Kidney (tissue), 14 donors: Measurements from ENCODE around the gene FOSL2. TPM values are rescaled to one million over a fixed set of nuclear protein-coding genes. Genes with fewer than 3 reads are reported as not detected.

ENCODE experiments used
- DNase-seq, 5 donors: peaks; one replicate each; pipeline ENCODE4 v3.0.0-alpha.2; 2013 to 2020
- FAIRE-seq: peaks from 2 replicates; lab custom pipeline; 2012; peaks lifted over from hg19 to GRCh38; lab: Jason Lieb, UNC
- H3K27ac ChIP-seq, 2 donors: one replicate each; pipeline ENCODE4 v1.7.0; 2013; ENCODE audit warnings: low read depth in 2 of 2, low read length in 2 of 2, inconsistent platforms in 1 of 2
- H3K27me3 ChIP-seq: one replicate; pipeline ENCODE4 v1.7.1; 2013; ENCODE audit warnings: low read length, inconsistent platforms; ENCODE audit not compliant: control insufficient read depth, insufficient read depth
- H3K36me3 ChIP-seq, 3 donors: one replicate each; pipeline versions ENCODE4 v1.7.0 to v1.7.1; 2013; ENCODE audit warnings: low read length in 3 of 3, control low read depth in 1 of 3, inconsistent platforms in 1 of 3; ENCODE audit not compliant: insufficient read depth in 3 of 3, control insufficient read depth in 2 of 3
- H3K4me1 ChIP-seq, 3 donors: one replicate each; pipeline versions ENCODE4 v1.7.0 to v1.7.1; 2013; ENCODE audit warnings: low read length in 3 of 3, inconsistent platforms in 1 of 3, low read depth in 1 of 3; ENCODE audit not compliant: control insufficient read depth in 2 of 3, insufficient read depth in 2 of 3
- H3K4me3 ChIP-seq, 3 donors: one replicate each; pipeline versions ENCODE4 v1.7.0 to v1.8.1; 2013; ENCODE audit warnings: low read length in 3 of 3, control low read depth in 1 of 3, inconsistent platforms in 1 of 3
- H3K9ac ChIP-seq, 3 donors: one replicate each; pipeline versions ENCODE4 v1.7.0 to v1.7.1; 2013; ENCODE audit warnings: low read length in 3 of 3, control low read depth in 1 of 3, inconsistent platforms in 1 of 3
- H3K9me3 ChIP-seq, 3 donors: one replicate each; pipeline versions ENCODE4 v1.7.0 to v1.7.1; 2013; ENCODE audit warnings: low read length in 3 of 3, control low read depth in 1 of 3, inconsistent platforms in 1 of 3; ENCODE audit not compliant: control insufficient read depth in 2 of 3, insufficient read depth in 1 of 3
- intact Hi-C: fragments of 100-400 bp; cut with DNase I; formaldehyde crosslinking; loops from one replicate; pipeline ENCODE4 v1.11.1; 2022
- polyA plus RNA-seq: library from polyadenylated mRNA; stranded (reverse); fragments of 350-450 nt; fragmentation: Illumina TruSeq; extraction: RNeasy Lipid Tissue Mini Kit (QIAGEN cat#74804); gene quantifications from one replicate; pipeline ENCODE4 v1.2.3, GENCODE V29; 2014; ENCODE audit warnings: low read depth, low replicate concordance; ENCODE audit not compliant: insufficient read depth
- total RNA-seq: library from RNA; stranded (reverse); fragmentation: NEBNext Ultra II Directional; extraction: Animal tissue kit (Norgen Biotek cat#: 25700); gene quantifications from one replicate; pipeline ENCODE4 v1.2.1, GENCODE V29; 2021
- TF ChIP-seq, protein P1 (sequence below): IDR thresholded peaks from 3 replicates; pipeline ENCODE4 v1.5.1; 2012; ENCODE audit warnings: mild to moderate bottlenecking, moderate library complexity, borderline replicate concordance; ENCODE audit not compliant: insufficient read depth; ENCODE audit errors: extremely low read depth
- donor health status: control.
- donor health status: control.
- donor health status: control.
- donor health status: control.
- donor health status: control.
- donor health status: DM: yes; HTN: yes; CAD: no.
- donor health status: Normal renal cell carcinoma (clear cell type).

The FOSL2 gene
- total and polyA plus RNA-seq, 2 donors from 2014 or later, result 20.6 to 149 TPM

DNA sequence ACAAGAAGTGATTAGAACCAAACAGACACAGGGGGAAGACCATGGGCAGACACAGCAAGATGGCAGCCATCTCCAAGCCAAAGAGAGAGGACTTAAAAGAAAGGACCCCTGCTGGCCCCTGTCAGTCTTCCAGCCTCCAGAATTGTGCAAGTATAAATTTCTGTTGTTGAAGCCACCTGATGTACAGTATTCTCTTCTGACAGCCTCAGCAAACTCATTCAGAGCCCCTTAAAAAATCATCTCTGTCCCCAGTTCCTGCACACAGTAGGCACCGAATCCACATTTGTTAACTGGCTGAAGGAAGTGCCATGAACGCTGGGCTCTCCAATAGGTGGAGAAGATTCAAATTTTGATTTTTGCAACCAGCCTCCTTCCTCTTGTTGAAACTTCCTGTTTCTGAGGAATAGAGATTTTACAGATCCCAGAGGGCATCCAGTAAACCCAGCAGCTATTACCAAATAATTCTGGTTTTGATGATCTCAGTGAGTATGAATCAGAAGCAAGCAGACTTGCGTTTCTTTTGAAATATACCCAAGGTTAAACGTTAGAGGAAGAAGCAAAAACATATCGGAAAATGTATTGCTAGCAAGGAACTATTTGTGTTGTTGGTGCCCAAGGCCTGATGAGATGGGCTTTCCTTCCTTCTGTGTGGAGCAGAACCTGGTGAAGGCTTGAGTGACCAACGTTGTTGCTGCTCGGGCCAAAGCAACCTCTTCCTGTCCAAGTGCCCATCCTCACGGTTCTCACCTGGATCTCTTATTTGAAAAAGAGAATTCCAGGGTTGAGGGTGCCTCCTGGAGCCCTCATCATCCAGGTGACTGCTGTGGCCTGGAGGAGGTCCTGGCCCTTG, 55.5 kb downstream of the FOSL2 start:
- TF ChIP-seq, protein P1, sequence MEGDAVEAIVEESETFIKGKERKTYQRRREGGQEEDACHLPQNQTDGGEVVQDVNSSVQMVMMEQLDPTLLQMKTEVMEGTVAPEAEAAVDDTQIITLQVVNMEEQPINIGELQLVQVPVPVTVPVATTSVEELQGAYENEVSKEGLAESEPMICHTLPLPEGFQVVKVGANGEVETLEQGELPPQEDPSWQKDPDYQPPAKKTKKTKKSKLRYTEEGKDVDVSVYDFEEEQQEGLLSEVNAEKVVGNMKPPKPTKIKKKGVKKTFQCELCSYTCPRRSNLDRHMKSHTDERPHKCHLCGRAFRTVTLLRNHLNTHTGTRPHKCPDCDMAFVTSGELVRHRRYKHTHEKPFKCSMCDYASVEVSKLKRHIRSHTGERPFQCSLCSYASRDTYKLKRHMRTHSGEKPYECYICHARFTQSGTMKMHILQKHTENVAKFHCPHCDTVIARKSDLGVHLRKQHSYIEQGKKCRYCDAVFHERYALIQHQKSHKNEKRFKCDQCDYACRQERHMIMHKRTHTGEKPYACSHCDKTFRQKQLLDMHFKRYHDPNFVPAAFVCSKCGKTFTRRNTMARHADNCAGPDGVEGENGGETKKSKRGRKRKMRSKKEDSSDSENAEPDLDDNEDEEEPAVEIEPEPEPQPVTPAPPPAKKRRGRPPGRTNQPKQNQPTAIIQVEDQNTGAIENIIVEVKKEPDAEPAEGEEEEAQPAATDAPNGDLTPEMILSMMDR, result no peak
- no peaks in the 10 kb centered on the region for H3K9me3 ChIP-seq
- no peak overlapping the region for H3K9ac ChIP-seq
- no peak for FAIRE-seq
- no peaks in the 10 kb centered on the region for H3K36me3 ChIP-seq
- intact Hi-C loops, result no loop called here
- no peaks in the 10 kb centered on the region for H3K4me1 ChIP-seq
- H3K4me3 ChIP-seq, result no peak overlapping the region
- no peaks in the 10 kb centered on the region for H3K27me3 ChIP-seq
- peak overlapping the region in 1 of 2 donors; percentile 23 for H3K27ac ChIP-seq
- DNase-seq, result no peak

GRCh38 chr2:28448793-28449100, 56.1 kb downstream of the FOSL2 start:
- peak overlapping the region in 1 of 2 donors; percentile 23 for H3K27ac ChIP-seq
- FAIRE-seq, result no peak

DNA sequence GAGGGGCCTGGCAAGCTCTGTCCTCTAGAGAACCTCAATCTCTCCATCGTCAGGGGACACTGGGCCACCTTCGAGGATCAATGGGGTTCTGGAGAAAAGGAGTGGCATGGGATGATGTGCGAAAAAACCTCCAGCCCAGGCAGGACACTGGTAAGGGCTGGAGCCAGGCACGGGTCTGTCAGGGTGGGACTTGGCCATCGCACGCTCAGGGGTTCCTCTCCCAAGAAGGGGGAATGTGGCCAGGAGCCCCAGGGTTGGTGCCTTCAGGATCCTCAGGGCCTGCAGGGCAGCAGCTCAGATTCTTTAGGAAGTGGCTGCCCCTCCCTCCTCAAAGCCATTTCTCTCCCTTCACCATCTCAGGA, 56.4 kb downstream of the FOSL2 start:
- intact Hi-C loops, result no loop called here
- FAIRE-seq, result no peak
- no peak overlapping the region for H3K9ac ChIP-seq

More at GRCh38 chr2:28448793-28449100, 56.1 kb downstream of the FOSL2 start:
- no peaks in the 10 kb centered on the region for H3K36me3 ChIP-seq
- no peaks in the 10 kb centered on the region for H3K27me3 ChIP-seq
- intact Hi-C loops, result no loop called here
- TF ChIP-seq, protein P1, result no peak
- H3K4me1 ChIP-seq, result no peaks in the 10 kb centered on the region
- DNase-seq, result no peak
- H3K9ac ChIP-seq, result no peak overlapping the region
- no peaks in the 10 kb centered on the region for H3K9me3 ChIP-seq
- no peak overlapping the region for H3K4me3 ChIP-seq

More for the DNA sequence above, 56.4 kb downstream of the FOSL2 start:
- Histone ChIP-seq H3K4me1 (no peaks in the 10 kb centered on the region), H3K4me3 (no peak overlapping the region), H3K9me3 (no peaks in the 10 kb centered on the region), H3K27ac (no peak overlapping the region), H3K27me3 (no peaks in the 10 kb centered on the region), H3K36me3 (no peaks in the 10 kb centered on the region)
- no peak for DNase-seq
- TF ChIP-seq, protein P1, result no peak
